Muscle layer of duodenum (tissue), 2 donors: ENCODE measurements around the gene AKR1C1.
"Not testable (repeated sequence)": the region's sequence is repeated elsewhere in the genome, so short reads cannot be mapped to it uniquely, and the experiment has no call there.

Experiments used
- H3K27ac ChIP-seq: one replicate; pipeline ENCODE4 v1.7.0; 2013; ENCODE audit warnings: mild to moderate bottlenecking, low read length
- H3K27me3 ChIP-seq: one replicate; pipeline ENCODE4 v1.7.0; 2013; ENCODE audit warnings: low read depth, mild to moderate bottlenecking, control low read depth, low read length
- H3K36me3 ChIP-seq, 2 donors: one replicate each; pipeline ENCODE4 v1.7.0; 2013; ENCODE audit warnings: low read length in 2 of 2, control low read depth in 1 of 2, mild to moderate bottlenecking in 1 of 2; ENCODE audit not compliant: insufficient read depth in 2 of 2, control insufficient read depth in 1 of 2
- H3K4me1 ChIP-seq, 2 donors: one replicate each; pipeline ENCODE4 v1.7.0; 2013; ENCODE audit warnings: low read length in 2 of 2, mild to moderate bottlenecking in 2 of 2, control low read depth in 1 of 2, moderate library complexity in 1 of 2; ENCODE audit not compliant: insufficient read depth in 2 of 2, control insufficient read depth in 1 of 2
- H3K4me3 ChIP-seq, 2 donors: one replicate each; pipeline ENCODE4 v1.7.0; 2013; ENCODE audit warnings: low read length in 2 of 2, low read depth in 1 of 2, mild to moderate bottlenecking in 1 of 2
- H3K9me3 ChIP-seq, 2 donors: one replicate each; pipeline ENCODE4 v1.7.0; 2013; ENCODE audit warnings: low read length in 2 of 2, control low read depth in 1 of 2, mild to moderate bottlenecking in 1 of 2; ENCODE audit not compliant: control insufficient read depth in 1 of 2
- donor health status: healthy.

Gene AKR1C1

GRCh38 chr10:4940073-4940428 lies 23.2 kb upstream of the AKR1C1 start:
- not testable (repeated sequence) for H3K27ac ChIP-seq, H3K4me1 ChIP-seq

GRCh38 chr10:4940909-4941308 lies 22.3 kb upstream of the AKR1C1 start:
- H3K4me3 ChIP-seq, H3K27me3 ChIP-seq, H3K27ac ChIP-seq, H3K4me1 ChIP-seq, H3K36me3 ChIP-seq, H3K9me3 ChIP-seq: not testable (repeated sequence)

More at GRCh38 chr10:4940073-4940428, 23.2 kb upstream of the AKR1C1 start:
- not testable (repeated sequence) for H3K9me3 ChIP-seq, H3K36me3 ChIP-seq, H3K4me3 ChIP-seq, H3K27me3 ChIP-seq

- Histone ChIP-seq H3K27ac (no peak overlapping the region), H3K27me3 (no peaks in the 10 kb centered on the region), H3K36me3 (peaks cover 0 to 6% of the 10 kb centered on the region in 2 donors), H3K4me3 (no peak overlapping the region), H3K9me3 (no peaks in the 10 kb centered on the region), H3K4me1 (peaks cover 0 to 10% of the 10 kb centered on the region in 2 donors)
Measured at GRCh38 chr10:4941540-4942330, 21.5 kb upstream of the AKR1C1 start.

GRCh38 chr10:4942931-4943330 lies 20.3 kb upstream of the AKR1C1 start:
- not testable (repeated sequence) for H3K27me3 ChIP-seq, H3K9me3 ChIP-seq, H3K27ac ChIP-seq, H3K4me3 ChIP-seq, H3K36me3 ChIP-seq
- peaks cover 10 to 17% of the 10 kb centered on the region in 2 donors for H3K4me1 ChIP-seq

- H3K27me3 ChIP-seq, H3K9me3 ChIP-seq, H3K27ac ChIP-seq, H3K4me3 ChIP-seq, H3K36me3 ChIP-seq: not testable (repeated sequence)
- H3K4me1 ChIP-seq = peaks cover 10 to 21% of the 10 kb centered on the region in 2 donors
Measured at GRCh38 chr10:4943416-4943815, 19.8 kb upstream of the AKR1C1 start.

GRCh38 chr10:4943821-4944220 lies 19.4 kb upstream of the AKR1C1 start:
- H3K27ac ChIP-seq = no peak overlapping the region
- H3K4me1 ChIP-seq = peaks cover 10 to 25% of the 10 kb centered on the region in 2 donors
- no peak overlapping the region for H3K4me3 ChIP-seq
- H3K9me3 ChIP-seq = no peaks in the 10 kb centered on the region
- no peaks in the 10 kb centered on the region for H3K27me3 ChIP-seq
- H3K36me3 ChIP-seq = peaks cover 0 to 6% of the 10 kb centered on the region in 2 donors

- H3K4me1 ChIP-seq = peaks cover 10 to 25% of the 10 kb centered on the region in 2 donors
- H3K27ac ChIP-seq = no peak overlapping the region
- H3K36me3 ChIP-seq = peaks cover 0 to 6% of the 10 kb centered on the region in 2 donors
- no peaks in the 10 kb centered on the region for H3K9me3 ChIP-seq
- H3K27me3 ChIP-seq = no peaks in the 10 kb centered on the region
- H3K4me3 ChIP-seq = no peak overlapping the region
Measured at GRCh38 chr10:4944841-4945240, 18.4 kb upstream of the AKR1C1 start.

- Histone ChIP-seq H3K27ac (no peak overlapping the region), H3K27me3 (no peaks in the 10 kb centered on the region), H3K36me3 (peaks cover 0 to 6% of the 10 kb centered on the region in 2 donors), H3K9me3 (no peaks in the 10 kb centered on the region), H3K4me3 (no peak overlapping the region), H3K4me1 (peaks cover 10 to 25% of the 10 kb centered on the region in 2 donors)
Measured at GRCh38 chr10:4945766-4946717, 17.2 kb upstream of the AKR1C1 start.

GRCh38 chr10:4947039-4947634 lies 16.1 kb upstream of the AKR1C1 start:
- H3K4me1 ChIP-seq = peaks cover 10 to 28% of the 10 kb centered on the region in 2 donors
- H3K27ac ChIP-seq = peak overlapping the region; percentile 64

GRCh38 chr10:4947635-4948596 lies 15.3 kb upstream of the AKR1C1 start:
- H3K9me3 ChIP-seq = no peaks in the 10 kb centered on the region
- H3K36me3 ChIP-seq = no peaks in the 10 kb centered on the region
- peak overlapping the region; percentile 64 for H3K27ac ChIP-seq
- no peaks in the 10 kb centered on the region for H3K27me3 ChIP-seq
- no peak overlapping the region for H3K4me3 ChIP-seq
- H3K4me1 ChIP-seq = peaks cover 10 to 23% of the 10 kb centered on the region in 2 donors

More at GRCh38 chr10:4947039-4947634, 16.1 kb upstream of the AKR1C1 start:
- H3K36me3 ChIP-seq = peaks cover 0 to 5% of the 10 kb centered on the region in 2 donors
- no peak overlapping the region for H3K4me3 ChIP-seq
- no peaks in the 10 kb centered on the region for H3K27me3 ChIP-seq
- no peaks in the 10 kb centered on the region for H3K9me3 ChIP-seq
